ENCODE results near the gene HES5. TPM values are rescaled to one million over a fixed set of nuclear protein-coding genes. Genes with fewer than 3 reads are reported as not detected.

The HES5 gene
- total and polyA plus RNA-seq, 2 experiments from 2014 or later = 0.16 to 0.21 TPM

DNA sequence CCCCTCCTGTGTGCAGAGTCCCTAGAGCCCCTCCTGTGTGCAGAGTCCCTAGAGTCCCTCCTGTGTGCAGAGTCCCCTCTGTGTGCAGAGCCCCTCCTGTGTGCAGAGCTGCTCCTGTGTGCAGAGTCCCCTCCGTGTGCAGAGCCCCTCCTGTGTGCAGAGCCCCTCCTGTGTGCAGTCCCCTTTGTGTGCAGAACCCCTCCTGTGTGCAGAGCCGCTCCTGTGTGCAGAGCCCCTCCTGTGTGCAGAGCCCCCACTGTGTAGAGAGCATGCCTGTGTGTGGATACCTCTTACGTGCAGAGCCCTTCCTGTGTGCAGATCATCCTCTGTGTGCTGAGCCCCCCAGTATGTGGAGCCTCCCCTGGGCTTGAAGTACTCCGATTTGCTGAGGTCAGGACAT lies 8.3 kb upstream of the HES5 start:
- H3K4me1 ChIP-seq (ENCODE audit: insufficient read depth) = peaks cover 9% of the 10 kb centered on the region
- no peak overlapping the region for H3K4me3 ChIP-seq
- no peaks in the 10 kb centered on the region for H4K20me1 ChIP-seq (replicated peaks; ENCODE audit: insufficient read depth)
- no peak for ATAC-seq
- no peaks in the 10 kb centered on the region for H3K9me2 ChIP-seq (ENCODE audit: insufficient read depth)
- Mint-ChIP-seq H3K27me3 (ENCODE audit: insufficient read depth, low read depth, poor library complexity) (peaks cover 28% of the 10 kb centered on the region), H3K27ac (no peak overlapping the region), H3K4me3 (no peak overlapping the region), H3K4me1 (peaks cover 16% of the 10 kb centered on the region), H3K36me3 (ENCODE audit: low read depth) (no peaks in the 10 kb centered on the region), H3K9me3 (no peaks in the 10 kb centered on the region)
- H3K4me2 ChIP-seq = no peak overlapping the region
- H3F3A ChIP-seq (replicated peaks; ENCODE audit: low read depth) = 0 out of 2 replicates have a peak, but pooled peaks cover 3% of the 10 kb centered on the region
- no peaks in the 10 kb centered on the region for H3K79me2 ChIP-seq (replicated peaks; ENCODE audit: insufficient read depth)
- no peak overlapping the region for H2AFZ ChIP-seq
- TF ChIP-seq ZNF114 (CRISPR knock-in tag; IDR thresholded peaks at IDR 0.05) = no peak
- no peak for TF ChIP-seq EZH2phosphoT487 (IDR thresholded peaks at IDR 0.05; ENCODE audit: unreplicated experiment)
- no peak for TF ChIP-seq EZH2 (IDR thresholded peaks at IDR 0.05; ENCODE audit: low read depth, unreplicated experiment)
- TF ChIP-seq, protein P1, sequence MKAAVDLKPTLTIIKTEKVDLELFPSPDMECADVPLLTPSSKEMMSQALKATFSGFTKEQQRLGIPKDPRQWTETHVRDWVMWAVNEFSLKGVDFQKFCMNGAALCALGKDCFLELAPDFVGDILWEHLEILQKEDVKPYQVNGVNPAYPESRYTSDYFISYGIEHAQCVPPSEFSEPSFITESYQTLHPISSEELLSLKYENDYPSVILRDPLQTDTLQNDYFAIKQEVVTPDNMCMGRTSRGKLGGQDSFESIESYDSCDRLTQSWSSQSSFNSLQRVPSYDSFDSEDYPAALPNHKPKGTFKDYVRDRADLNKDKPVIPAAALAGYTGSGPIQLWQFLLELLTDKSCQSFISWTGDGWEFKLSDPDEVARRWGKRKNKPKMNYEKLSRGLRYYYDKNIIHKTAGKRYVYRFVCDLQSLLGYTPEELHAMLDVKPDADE (IDR thresholded peaks at IDR 0.05) = no peak
- TF ChIP-seq ZNF331 (CRISPR knock-in tag; IDR thresholded peaks at IDR 0.05; ENCODE audit: low read depth) = no peak
- no peak for TF ChIP-seq NANOG (IDR thresholded peaks at IDR 0.05; ENCODE audit: borderline replicate concordance)
- TF ChIP-seq, protein P2, sequence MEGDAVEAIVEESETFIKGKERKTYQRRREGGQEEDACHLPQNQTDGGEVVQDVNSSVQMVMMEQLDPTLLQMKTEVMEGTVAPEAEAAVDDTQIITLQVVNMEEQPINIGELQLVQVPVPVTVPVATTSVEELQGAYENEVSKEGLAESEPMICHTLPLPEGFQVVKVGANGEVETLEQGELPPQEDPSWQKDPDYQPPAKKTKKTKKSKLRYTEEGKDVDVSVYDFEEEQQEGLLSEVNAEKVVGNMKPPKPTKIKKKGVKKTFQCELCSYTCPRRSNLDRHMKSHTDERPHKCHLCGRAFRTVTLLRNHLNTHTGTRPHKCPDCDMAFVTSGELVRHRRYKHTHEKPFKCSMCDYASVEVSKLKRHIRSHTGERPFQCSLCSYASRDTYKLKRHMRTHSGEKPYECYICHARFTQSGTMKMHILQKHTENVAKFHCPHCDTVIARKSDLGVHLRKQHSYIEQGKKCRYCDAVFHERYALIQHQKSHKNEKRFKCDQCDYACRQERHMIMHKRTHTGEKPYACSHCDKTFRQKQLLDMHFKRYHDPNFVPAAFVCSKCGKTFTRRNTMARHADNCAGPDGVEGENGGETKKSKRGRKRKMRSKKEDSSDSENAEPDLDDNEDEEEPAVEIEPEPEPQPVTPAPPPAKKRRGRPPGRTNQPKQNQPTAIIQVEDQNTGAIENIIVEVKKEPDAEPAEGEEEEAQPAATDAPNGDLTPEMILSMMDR (conservative IDR thresholded peaks at IDR 0.05; ENCODE audit: low read depth in 2 of 2) = no peak
- TF ChIP-seq, protein P3, sequence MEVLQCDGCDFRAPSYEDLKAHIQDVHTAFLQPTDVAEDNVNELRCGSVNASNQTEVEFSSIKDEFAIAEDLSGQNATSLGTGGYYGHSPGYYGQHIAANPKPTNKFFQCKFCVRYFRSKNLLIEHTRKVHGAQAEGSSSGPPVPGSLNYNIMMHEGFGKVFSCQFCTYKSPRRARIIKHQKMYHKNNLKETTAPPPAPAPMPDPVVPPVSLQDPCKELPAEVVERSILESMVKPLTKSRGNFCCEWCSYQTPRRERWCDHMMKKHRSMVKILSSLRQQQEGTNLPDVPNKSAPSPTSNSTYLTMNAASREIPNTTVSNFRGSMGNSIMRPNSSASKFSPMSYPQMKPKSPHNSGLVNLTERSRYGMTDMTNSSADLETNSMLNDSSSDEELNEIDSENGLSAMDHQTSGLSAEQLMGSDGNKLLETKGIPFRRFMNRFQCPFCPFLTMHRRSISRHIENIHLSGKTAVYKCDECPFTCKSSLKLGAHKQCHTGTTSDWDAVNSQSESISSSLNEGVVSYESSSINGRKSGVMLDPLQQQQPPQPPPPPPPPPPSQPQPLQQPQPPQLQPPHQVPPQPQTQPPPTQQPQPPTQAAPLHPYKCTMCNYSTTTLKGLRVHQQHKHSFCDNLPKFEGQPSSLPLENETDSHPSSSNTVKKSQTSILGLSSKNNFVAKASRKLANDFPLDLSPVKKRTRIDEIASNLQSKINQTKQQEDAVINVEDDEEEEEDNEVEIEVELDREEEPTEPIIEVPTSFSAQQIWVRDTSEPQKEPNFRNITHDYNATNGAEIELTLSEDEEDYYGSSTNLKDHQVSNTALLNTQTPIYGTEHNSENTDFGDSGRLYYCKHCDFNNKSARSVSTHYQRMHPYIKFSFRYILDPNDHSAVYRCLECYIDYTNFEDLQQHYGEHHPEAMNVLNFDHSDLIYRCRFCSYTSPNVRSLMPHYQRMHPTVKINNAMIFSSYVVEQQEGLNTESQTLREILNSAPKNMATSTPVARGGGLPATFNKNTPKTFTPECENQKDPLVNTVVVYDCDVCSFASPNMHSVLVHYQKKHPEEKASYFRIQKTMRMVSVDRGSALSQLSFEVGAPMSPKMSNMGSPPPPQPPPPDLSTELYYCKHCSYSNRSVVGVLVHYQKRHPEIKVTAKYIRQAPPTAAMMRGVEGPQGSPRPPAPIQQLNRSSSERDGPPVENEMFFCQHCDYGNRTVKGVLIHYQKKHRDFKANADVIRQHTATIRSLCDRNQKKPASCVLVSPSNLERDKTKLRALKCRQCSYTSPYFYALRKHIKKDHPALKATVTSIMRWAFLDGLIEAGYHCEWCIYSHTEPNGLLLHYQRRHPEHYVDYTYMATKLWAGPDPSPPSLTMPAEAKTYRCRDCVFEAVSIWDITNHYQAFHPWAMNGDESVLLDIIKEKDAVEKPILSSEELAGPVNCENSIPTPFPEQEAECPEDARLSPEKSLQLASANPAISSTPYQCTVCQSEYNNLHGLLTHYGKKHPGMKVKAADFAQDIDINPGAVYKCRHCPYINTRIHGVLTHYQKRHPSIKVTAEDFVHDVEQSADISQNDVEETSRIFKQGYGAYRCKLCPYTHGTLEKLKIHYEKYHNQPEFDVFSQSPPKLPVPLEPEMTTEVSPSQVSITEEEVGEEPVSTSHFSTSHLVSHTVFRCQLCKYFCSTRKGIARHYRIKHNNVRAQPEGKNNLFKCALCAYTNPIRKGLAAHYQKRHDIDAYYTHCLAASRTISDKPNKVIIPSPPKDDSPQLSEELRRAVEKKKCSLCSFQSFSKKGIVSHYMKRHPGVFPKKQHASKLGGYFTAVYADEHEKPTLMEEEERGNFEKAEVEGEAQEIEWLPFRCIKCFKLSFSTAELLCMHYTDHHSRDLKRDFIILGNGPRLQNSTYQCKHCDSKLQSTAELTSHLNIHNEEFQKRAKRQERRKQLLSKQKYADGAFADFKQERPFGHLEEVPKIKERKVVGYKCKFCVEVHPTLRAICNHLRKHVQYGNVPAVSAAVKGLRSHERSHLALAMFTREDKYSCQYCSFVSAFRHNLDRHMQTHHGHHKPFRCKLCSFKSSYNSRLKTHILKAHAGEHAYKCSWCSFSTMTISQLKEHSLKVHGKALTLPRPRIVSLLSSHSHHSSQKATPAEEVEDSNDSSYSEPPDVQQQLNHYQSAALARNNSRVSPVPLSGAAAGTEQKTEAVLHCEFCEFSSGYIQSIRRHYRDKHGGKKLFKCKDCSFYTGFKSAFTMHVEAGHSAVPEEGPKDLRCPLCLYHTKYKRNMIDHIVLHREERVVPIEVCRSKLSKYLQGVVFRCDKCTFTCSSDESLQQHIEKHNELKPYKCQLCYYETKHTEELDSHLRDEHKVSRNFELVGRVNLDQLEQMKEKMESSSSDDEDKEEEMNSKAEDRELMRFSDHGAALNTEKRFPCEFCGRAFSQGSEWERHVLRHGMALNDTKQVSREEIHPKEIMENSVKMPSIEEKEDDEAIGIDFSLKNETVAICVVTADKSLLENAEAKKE (CRISPR knock-in tag; IDR thresholded peaks at IDR 0.05) = no peak
- TF ChIP-seq CREB1 (CRISPR knock-in tag; IDR thresholded peaks at IDR 0.05; ENCODE audit: low read depth) = no peak
- TF ChIP-seq, protein P4, sequence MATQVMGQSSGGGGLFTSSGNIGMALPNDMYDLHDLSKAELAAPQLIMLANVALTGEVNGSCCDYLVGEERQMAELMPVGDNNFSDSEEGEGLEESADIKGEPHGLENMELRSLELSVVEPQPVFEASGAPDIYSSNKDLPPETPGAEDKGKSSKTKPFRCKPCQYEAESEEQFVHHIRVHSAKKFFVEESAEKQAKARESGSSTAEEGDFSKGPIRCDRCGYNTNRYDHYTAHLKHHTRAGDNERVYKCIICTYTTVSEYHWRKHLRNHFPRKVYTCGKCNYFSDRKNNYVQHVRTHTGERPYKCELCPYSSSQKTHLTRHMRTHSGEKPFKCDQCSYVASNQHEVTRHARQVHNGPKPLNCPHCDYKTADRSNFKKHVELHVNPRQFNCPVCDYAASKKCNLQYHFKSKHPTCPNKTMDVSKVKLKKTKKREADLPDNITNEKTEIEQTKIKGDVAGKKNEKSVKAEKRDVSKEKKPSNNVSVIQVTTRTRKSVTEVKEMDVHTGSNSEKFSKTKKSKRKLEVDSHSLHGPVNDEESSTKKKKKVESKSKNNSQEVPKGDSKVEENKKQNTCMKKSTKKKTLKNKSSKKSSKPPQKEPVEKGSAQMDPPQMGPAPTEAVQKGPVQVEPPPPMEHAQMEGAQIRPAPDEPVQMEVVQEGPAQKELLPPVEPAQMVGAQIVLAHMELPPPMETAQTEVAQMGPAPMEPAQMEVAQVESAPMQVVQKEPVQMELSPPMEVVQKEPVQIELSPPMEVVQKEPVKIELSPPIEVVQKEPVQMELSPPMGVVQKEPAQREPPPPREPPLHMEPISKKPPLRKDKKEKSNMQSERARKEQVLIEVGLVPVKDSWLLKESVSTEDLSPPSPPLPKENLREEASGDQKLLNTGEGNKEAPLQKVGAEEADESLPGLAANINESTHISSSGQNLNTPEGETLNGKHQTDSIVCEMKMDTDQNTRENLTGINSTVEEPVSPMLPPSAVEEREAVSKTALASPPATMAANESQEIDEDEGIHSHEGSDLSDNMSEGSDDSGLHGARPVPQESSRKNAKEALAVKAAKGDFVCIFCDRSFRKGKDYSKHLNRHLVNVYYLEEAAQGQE (IDR thresholded peaks at IDR 0.05; ENCODE audit: unreplicated experiment) = no peak
- no peak for TF ChIP-seq JUNB (IDR thresholded peaks at IDR 0.05; ENCODE audit: unreplicated experiment)
- no peak for TF ChIP-seq STAT1 (IDR thresholded peaks at IDR 0.05; ENCODE audit: unreplicated experiment)
- H3K36me3 ChIP-seq (ENCODE audit: insufficient read depth) = no peaks in the 10 kb centered on the region
- no peak overlapping the region for H3K27ac ChIP-seq (ENCODE audit: low read depth)
- no peak for DNase-seq (ENCODE audit: low spot score)
- H3K27me3 ChIP-seq (ENCODE audit: insufficient read depth) = peaks cover 25% of the 10 kb centered on the region
